Upper lobe of left lung (tissue), 6 donors: ENCODE data around the gene ALDH16A1. TPM values are rescaled to one million over a fixed set of nuclear protein-coding genes. Genes with fewer than 3 reads are reported as not detected.

ENCODE experiments used
- small RNA-seq, 4 donors: library from RNA; depleted of rRNA; stranded (forward); fragments of <200 nt; gene quantifications; one replicate each; pipeline ENCODE3, GENCODE V24; 2016
- total RNA-seq, 6 donors: library from RNA; depleted of rRNA in 4 of 6; stranded (reverse); fragments of >200 nt in 4 of 6; gene quantifications; one replicate each; pipeline versions ENCODE4 v1.1.0 to v1.2.1, GENCODE V29; 2016 to 2021
- donor health status: DM: no; HTN: no; CAD: no; lungs with moderate emphysema.
- donor health status: DM: no; HTN: yes; CAD: no; lungs with severe emphysema.

Gene ALDH16A1
- total RNA-seq, 6 donors from 2014 or later, result 26.3 to 111 (median 48.2) TPM

Small RNAs within 50 kb of the gene (small RNA-seq; reads per million reads assigned to genes)
- gene COX6CP7, result 0 reads per million in 4 donors
- 74.5 to 449 (median 183) reads per million in 4 donors for gene MIR150
- 0 reads per million in 4 donors for gene SNORD32A
- gene SNORD33, result 0 reads per million in 4 donors
- 0 reads per million in 4 donors for gene SNORD34
- gene SNORD35A, result 0 reads per million in 4 donors
- gene SNORD35B, result 0 reads per million in 4 donors

Other genes starting within 250 kb of the ALDH16A1 start
- 1 to 10 TPM in 5 of 6 donors, under 1 TPM in 1; 0.44 to 4.2 (median 2.0) TPM for gene SLC6A16, start 128.0 kb upstream of the ALDH16A1 start, total RNA-seq
- 100 to 1,000 TPM in 4 of 6 donors, 10 to 100 TPM in 2; 63.5 to 156 (median 123) TPM for gene CD37, start 117.8 kb upstream of the ALDH16A1 start, total RNA-seq
- gene TEAD2, start 90.8 kb upstream of the ALDH16A1 start, total RNA-seq, result 10 to 100 TPM; 13.6 to 38.0 (median 20.5) TPM
- under 1 TPM in 3 of 6 donors, not detected in 3; 0.40 to 0.69 (median 0.61) TPM for gene DKKL1, start 89.3 kb upstream of the ALDH16A1 start, total RNA-seq
- 1 to 10 TPM in 3 of 6 donors, under 1 TPM in 1, not detected in 2; 0.61 to 6.9 (median 1.6) TPM for gene KASH5, start 65.0 kb upstream of the ALDH16A1 start, total RNA-seq
- gene PTH2, start 29.8 kb upstream of the ALDH16A1 start, total RNA-seq, result not detected
- gene GFY, start 27.8 kb upstream of the ALDH16A1 start, total RNA-seq, result not detected
- 1 to 10 TPM in 2 of 6 donors, under 1 TPM in 3, not detected in 1; 0.37 to 2.1 (median 0.78) TPM for gene SLC17A7, start 11.7 kb upstream of the ALDH16A1 start, total RNA-seq
- 100 to 1,000 TPM in 1 of 6 donors, 10 to 100 TPM in 5; 59.5 to 120 (median 72.8) TPM for gene PIH1D1, start 1.4 kb upstream of the ALDH16A1 start, total RNA-seq
- 10 to 100 TPM in 3 of 6 donors, 1 to 10 TPM in 3; 4.3 to 19.9 (median 9.9) TPM for gene FLT3LG, start 21.0 kb downstream of the ALDH16A1 start, total RNA-seq
- gene RPL13A, start 34.4 kb downstream of the ALDH16A1 start, total RNA-seq, result 1,000 to 10,000 TPM in 4 of 6 donors, 100 to 1,000 TPM in 2; 974 to 2,595 (median 1,696) TPM
- gene RPS11, start 43.2 kb downstream of the ALDH16A1 start, total RNA-seq, result 1,000 to 10,000 TPM; 1,447 to 3,855 (median 1,708) TPM
- gene FCGRT, start 59.4 kb downstream of the ALDH16A1 start, total RNA-seq, result 100 to 1,000 TPM; 175 to 466 (median 328) TPM
- 10 to 100 TPM in 5 of 6 donors, 1 to 10 TPM in 1; 5.9 to 82.8 (median 26.6) TPM for gene RCN3, start 74.8 kb downstream of the ALDH16A1 start, total RNA-seq
- 10 to 100 TPM; 30.3 to 72.3 (median 57.9) TPM for gene NOSIP, start 127.3 kb downstream of the ALDH16A1 start, total RNA-seq
- gene PRRG2, start 128.1 kb downstream of the ALDH16A1 start, total RNA-seq, result 10 to 100 TPM in 1 of 6 donors, 1 to 10 TPM in 5; 3.8 to 10.0 (median 7.1) TPM
- 10 to 100 TPM; 12.6 to 51.9 (median 33.7) TPM for gene PRR12, start 138.0 kb downstream of the ALDH16A1 start, total RNA-seq
- gene RRAS, start 186.9 kb downstream of the ALDH16A1 start, total RNA-seq, result 100 to 1,000 TPM in 3 of 6 donors, 10 to 100 TPM in 3; 81.7 to 160 (median 107) TPM
- gene SCAF1, start 189.0 kb downstream of the ALDH16A1 start, total RNA-seq, result 10 to 100 TPM; 28.6 to 98.5 (median 71.0) TPM
- gene IRF3, start 212.6 kb downstream of the ALDH16A1 start, total RNA-seq, result 100 to 1,000 TPM in 3 of 6 donors, 10 to 100 TPM in 3; 50.5 to 210 (median 99.1) TPM
- 10 to 100 TPM in 3 of 6 donors, 1 to 10 TPM in 3; 4.2 to 21.3 (median 14.1) TPM for gene BCL2L12, start 212.7 kb downstream of the ALDH16A1 start, total RNA-seq
- 100 to 1,000 TPM in 2 of 6 donors, 10 to 100 TPM in 4; 65.6 to 155 (median 82.0) TPM for gene PRMT1, start 224.0 kb downstream of the ALDH16A1 start, total RNA-seq
- 1 to 10 TPM in 4 of 6 donors, under 1 TPM in 1, not detected in 1; 0.55 to 3.0 (median 1.5) TPM for gene ADM5, start 236.4 kb downstream of the ALDH16A1 start, total RNA-seq
- gene CPT1C, start 237.9 kb downstream of the ALDH16A1 start, total RNA-seq, result 10 to 100 TPM in 1 of 6 donors, 1 to 10 TPM in 2, under 1 TPM in 1, not detected in 2; 0.46 to 17.2 (median 4.6) TPM